ENCODE measurements around the gene SDSL.

The SDSL gene

DNA sequence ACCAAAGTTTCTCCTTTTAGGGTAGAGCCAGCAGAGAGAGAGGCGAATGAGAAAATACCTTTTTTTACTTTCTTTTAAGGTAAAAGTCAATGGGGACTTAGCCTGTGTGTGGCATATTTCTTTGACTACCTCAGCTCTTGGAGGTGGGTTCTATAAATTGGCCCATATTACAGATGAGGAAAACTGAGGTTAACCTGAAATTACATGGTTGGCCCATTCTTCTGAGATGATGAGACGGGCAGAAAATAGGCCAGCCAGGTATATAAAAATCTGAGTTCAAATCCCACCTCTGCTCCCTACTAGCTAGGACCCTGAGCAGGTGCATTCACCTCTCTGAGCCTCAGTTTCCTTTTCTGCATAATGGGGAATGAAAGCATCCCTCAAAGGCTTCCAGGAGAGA is 27.1 kb downstream of the SDSL start:
- no peak for DNase-seq (ENCODE audit: low spot score)

- no peak for DNase-seq (ENCODE audit: low spot score)
These were observed 27.7 kb downstream of the SDSL start for GRCh38 chr12:113449839-113450238.

GRCh38 chr12:113452458-113452857 is 30.3 kb downstream of the SDSL start:
- DNase-seq (ENCODE audit: low spot score): no peak

DNA sequence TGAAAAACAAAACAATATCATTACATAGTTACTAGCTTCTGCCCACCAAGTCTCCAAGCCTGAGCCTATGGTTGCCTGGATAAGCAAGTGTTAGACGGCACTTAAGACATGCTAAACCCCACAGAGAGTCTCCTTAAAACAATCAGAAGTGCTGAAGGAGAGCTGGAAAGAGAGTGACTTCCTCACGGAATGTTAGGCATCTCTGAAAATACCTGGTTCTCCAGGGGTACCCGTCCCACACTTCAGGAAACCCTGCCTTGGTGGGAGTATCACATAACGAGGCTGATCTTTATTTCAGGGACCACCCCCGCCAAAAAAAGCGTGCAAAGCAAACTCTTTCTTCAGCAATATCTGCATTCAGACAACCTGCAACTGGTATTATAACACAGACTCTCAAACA is 31.1 kb downstream of the SDSL start:
- no peak for DNase-seq (ENCODE audit: low spot score)

DNA sequence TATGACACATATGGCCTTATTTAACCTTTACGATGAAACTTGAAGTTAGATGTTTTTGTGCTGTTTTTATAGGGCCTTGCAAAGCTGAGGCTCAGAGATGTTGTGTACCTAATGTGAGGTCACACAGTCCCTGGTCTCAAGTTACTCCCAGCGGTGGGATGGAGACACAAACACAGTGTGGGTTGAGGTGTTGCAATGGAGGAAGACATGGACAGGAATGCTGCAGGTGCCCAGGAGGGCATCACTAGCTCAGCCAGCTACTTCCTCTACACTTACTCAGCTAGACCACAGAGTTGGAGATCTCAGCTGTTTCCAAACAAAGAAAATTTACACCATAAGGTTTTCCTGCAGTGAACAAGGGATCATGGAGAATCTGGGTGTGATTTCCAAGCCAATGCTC is 34.0 kb downstream of the SDSL start:
- no peak for DNase-seq (ENCODE audit: low spot score)

GRCh38 chr12:113456761-113457160 is 34.6 kb downstream of the SDSL start:
- DNase-seq (ENCODE audit: low spot score): no peak

DNA sequence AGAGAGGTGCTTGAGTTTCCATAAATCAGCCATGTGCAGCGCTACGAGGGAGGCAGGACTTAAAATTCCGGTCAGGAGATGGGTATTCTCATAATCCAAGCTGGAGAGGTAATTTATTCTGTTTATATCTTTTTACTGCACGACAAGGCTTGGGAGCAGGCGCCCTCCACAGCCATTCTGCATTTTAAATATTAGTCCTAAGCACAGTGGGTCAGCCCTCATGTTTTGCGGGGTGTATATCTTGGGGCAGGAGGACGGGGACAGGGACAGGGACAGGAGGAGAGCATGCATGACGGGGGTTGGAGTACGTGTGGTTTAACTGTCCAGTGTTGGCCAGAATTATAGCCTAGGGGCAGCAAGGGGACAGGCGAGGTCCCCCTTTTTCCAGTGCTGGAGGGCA is 35.0 kb downstream of the SDSL start:
- DNase-seq (ENCODE audit: low spot score): no peak

- no peak for DNase-seq (ENCODE audit: low spot score)
These were observed 35.5 kb downstream of the SDSL start for GRCh38 chr12:113457710-113458109.

- no peak for DNase-seq (ENCODE audit: low spot score)
These were observed 37.8 kb downstream of the SDSL start for GRCh38 chr12:113459981-113460380.

DNA sequence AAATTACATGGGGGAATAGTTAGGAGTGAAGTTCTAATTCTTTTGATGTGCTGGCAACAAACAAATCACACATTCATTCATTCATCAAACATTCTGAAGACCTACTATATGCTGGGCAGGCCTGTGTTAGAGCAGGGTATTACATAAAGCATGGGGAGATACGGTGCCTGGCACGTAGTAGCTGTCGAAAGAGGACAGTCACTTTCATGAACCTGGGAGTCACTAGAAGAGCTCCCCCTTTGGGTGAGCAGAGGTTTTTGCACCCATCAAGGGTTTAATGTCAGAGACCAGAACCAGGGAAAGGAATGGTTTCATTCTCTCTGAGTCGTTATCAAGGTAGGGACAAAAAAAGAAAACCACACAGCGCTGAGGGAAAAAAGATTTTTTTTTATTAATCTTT is 39.5 kb downstream of the SDSL start:
- DNase-seq (ENCODE audit: low spot score): no peak

GRCh38 chr12:113462117-113462774 is 40.1 kb downstream of the SDSL start:
- peak; percentile 67 for DNase-seq (ENCODE audit: low spot score)

- no peak for DNase-seq (ENCODE audit: low spot score)
These were observed 41.0 kb downstream of the SDSL start for GRCh38 chr12:113462998-113463745.

DNA sequence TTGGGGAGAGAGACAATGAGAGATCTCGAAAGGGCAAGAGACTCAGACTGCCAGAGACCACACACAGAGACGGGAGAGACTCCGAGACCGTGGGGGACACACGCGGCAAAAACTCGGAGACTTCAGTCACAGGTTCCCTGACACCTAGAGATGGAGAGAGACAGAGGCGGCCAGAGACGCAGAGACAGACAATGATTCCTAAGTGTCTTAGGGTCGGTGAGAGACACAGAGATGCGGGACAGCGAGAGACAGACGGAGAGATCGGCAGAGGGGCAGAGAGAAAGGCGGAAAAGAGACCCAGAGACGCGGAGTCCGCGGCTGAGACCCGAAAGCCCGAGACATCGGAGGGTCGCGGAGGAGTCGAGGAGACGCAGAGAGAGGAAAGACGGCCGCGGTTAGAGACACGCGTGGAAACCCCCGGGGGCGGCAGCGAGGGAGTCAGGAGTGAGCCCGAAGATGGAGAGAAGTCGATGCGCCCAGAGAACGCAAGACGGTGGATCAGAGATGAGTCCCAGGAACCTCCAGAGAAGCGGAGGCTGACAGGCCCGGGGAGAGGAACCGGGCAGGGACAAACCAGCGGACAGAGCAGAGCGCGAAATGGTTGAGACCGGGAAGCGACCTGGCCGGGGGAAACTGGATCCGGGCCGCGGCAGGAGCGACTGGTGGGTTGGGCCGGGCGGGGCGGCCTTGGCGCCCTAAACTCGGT is 41.7 kb downstream of the SDSL start:
- DNase-seq (ENCODE audit: low spot score): no peak

GRCh38 chr12:113464452-113464775 is 42.2 kb downstream of the SDSL start:
- DNase-seq (ENCODE audit: low spot score): no peak

DNA sequence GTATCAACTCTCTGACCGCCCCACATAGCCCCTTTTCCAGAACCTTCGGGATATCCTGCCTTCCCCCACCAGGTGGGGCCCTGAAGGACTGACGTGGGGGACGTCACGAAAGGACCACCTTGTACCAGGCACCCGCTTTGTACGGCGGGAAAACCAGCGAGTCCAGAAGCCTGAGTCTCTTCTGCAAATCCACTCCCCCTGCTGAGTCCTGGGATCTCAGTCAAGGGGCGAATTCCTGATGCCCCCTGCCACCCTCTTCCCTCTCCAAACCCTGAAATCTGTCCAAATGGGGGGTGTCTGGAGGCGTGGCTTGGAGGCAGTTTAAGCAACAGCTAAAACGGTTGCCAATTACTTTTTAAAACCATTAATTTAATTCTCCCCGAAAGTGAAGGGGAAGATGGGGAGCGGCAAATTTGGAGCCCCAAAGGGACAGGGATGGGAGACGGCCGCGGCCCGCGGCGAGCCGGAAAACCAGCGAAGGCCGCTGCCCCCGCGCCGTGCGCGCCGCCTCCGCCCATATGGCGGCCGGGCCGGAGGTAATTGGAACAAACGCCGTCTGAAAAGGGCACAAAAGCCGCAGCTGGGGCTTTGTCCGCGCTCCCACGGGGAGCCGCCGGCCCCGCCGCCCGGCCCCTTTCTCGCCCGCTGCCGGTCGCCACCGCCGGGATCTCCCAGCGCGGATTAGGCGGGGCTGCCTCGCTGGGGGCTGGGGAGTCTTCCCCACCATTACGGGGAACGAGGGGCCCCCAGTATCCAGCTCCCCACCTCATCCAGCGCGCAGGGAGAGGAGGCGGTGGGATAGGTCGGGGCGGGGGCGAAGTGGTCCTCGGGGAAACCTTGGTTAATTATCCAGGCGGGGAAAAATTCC is 42.9 kb downstream of the SDSL start:
- no peak for DNase-seq (ENCODE audit: low spot score)

GRCh38 chr12:113465808-113466453 is 43.8 kb downstream of the SDSL start:
- DNase-seq (ENCODE audit: low spot score): no peak

GRCh38 chr12:113466454-113467141 is 44.4 kb downstream of the SDSL start:
- DNase-seq (ENCODE audit: low spot score): no peak

- DNase-seq (ENCODE audit: low spot score): no peak
These were observed 44.9 kb downstream of the SDSL start for GRCh38 chr12:113467142-113467501.

DNA sequence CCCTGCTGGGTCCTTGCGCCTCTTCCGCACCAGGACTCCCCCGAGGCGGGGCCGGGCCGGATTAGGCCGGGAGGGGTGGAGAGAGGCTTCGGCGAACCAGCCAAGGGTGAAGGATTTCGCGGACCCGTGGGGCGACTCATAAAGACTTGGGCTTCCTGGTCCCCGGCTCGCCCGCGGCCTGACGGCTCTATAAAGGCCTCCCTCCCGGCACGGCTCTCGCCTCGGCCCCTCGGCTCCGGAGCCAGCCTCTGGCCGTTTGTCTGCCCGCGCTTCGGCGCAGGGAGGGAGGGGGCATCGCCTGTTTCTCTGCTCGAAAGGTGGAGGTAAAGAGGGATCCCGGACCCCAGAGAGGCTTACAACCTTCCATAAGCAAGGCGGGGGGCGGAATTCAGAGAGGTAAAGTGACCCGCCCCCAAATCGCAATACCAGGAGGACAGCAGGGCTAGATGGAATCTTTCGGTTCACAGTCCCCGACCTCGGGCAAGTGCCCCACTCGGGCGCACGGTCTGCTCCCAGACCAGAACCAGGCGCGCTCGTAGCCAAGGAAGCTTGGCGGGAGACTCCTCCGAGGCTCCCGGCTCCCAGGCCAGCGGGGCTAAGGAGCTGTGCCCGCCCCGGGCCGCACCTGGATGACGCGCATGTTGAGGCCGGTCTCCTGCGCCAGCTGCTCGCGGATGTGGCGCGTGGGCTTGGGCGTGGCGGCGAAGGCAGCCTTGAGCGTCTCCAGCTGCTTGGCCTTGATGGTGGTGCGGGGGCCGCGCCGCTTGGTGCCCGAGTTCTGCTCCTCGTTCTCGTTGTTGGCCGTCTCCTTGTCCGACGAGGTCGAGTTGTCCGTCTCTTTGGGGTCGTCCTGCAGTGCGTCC is 45.6 kb downstream of the SDSL start:
- DNase-seq (ENCODE audit: low spot score): no peak
